Stimulated activated CD8-positive, alpha-beta memory T cell treated with anti-CD3 and anti-CD28 coated beads, Interleukin-12 subunit alpha, Interleukin-12 subunit beta, amount 100 ng/mL, for 4 hours (primary cell): ENCODE measurements around the gene HECTD2.
"Not testable (repeated sequence)": the region's sequence is repeated elsewhere in the genome, so short reads cannot be mapped to it uniquely, and the experiment has no call there.

ENCODE experiments used
- DNase-seq: peaks from one replicate; pipeline ENCODE4 v3.0.0-alpha.2; 2020; ENCODE audit warnings: low read depth

HECTD2 gene

GRCh38 chr10:91409869-91410637 lies at the start of gene HECTD2:
Gene HECTD2, plus strand, starts transcription at chr10:91410344. Its CDS starts 95 bp downstream, at chr10:91410439.
- peak; percentile 79 for DNase-seq

GRCh38 chr10:91360461-91360860 lies 49.7 kb upstream of the HECTD2 start:
- DNase-seq, result no peak

GRCh38 chr10:91365519-91365918 lies 44.6 kb upstream of the HECTD2 start:
- not testable (repeated sequence) for DNase-seq

- DNase-seq, result no peak
These were observed 43.4 kb upstream of the HECTD2 start for GRCh38 chr10:91366704-91367103.

GRCh38 chr10:91367127-91367531 lies 43.0 kb upstream of the HECTD2 start:
- no peak for DNase-seq

GRCh38 chr10:91367558-91367957 lies 42.6 kb upstream of the HECTD2 start:
- DNase-seq, result no peak

GRCh38 chr10:91369978-91370589 lies 40.1 kb upstream of the HECTD2 start:
- DNase-seq, result not testable (repeated sequence)

GRCh38 chr10:91374052-91374451 lies 36.1 kb upstream of the HECTD2 start:
- DNase-seq, result no peak

- no peak for DNase-seq
These were observed 32.1 kb upstream of the HECTD2 start for GRCh38 chr10:91378061-91378460.

- DNase-seq, result no peak
These were observed 29.3 kb upstream of the HECTD2 start for GRCh38 chr10:91380873-91381256.

GRCh38 chr10:91381257-91381891 lies 28.8 kb upstream of the HECTD2 start:
- DNase-seq, result no peak

- no peak for DNase-seq
These were observed 24.6 kb upstream of the HECTD2 start for GRCh38 chr10:91385306-91386085.

GRCh38 chr10:91389636-91390512 lies 20.3 kb upstream of the HECTD2 start:
- no peak for DNase-seq

GRCh38 chr10:91390513-91390825 lies 19.7 kb upstream of the HECTD2 start:
- DNase-seq, result not testable (repeated sequence)

GRCh38 chr10:91391920-91392319 lies 18.2 kb upstream of the HECTD2 start:
- DNase-seq, result no peak

GRCh38 chr10:91406322-91406721 lies 3.8 kb upstream of the HECTD2 start:
- DNase-seq, result no peak

GRCh38 chr10:91409069-91409868 lies 875 bp upstream of the HECTD2 start:
- DNase-seq, result peak; percentile 20

GRCh38 chr10:91410638-91411371 lies 661 bp downstream of the HECTD2 start:
- DNase-seq, result peak; percentile 6

- no peak for DNase-seq
These were observed 1.5 kb downstream of the HECTD2 start for GRCh38 chr10:91411621-91412020.
